ENCODE data around the gene CYP4F12.
"Not testable (repeated sequence)": the region's sequence is repeated elsewhere in the genome, so short reads cannot be mapped to it uniquely, and the experiment has no call there.

The CYP4F12 gene

GRCh38 chr19:15669440-15669839 lies 3.4 kb upstream of the CYP4F12 start:
- H3K9me3 Mint-ChIP-seq: no peaks in the 10 kb centered on the region
- H3K36me3 Mint-ChIP-seq (ENCODE audit: low read depth): no peaks in the 10 kb centered on the region
- peaks cover 10% of the 10 kb centered on the region for H3K27me3 Mint-ChIP-seq
- H3K4me1 Mint-ChIP-seq (ENCODE audit: low read depth): peaks cover 17% of the 10 kb centered on the region
- intact Hi-C loops (cut with micrococcal nuclease): no loop called here
- H3K27ac Mint-ChIP-seq: no peak overlapping the region
- H3K4me3 Mint-ChIP-seq: no peak overlapping the region

DNA sequence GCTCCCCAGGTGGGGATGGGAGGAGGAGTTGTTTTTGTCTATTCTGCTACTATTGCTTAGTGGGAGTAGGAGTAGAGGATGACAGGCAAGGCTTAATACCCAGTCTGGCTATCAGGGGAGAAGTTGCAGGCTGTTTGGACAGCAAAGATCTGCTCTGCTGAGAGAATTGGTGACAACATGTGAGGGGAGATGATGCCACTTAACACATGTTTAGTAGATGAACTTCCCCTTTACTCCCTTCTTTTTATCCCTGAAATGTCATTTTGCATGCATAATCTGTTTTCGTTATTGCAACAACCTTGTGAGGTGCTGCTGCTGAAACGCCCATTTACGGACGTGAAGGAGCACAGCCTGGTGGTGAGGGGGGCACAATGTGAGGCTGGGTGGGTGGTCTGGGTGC lies 3.0 kb upstream of the CYP4F12 start:
- Mint-ChIP-seq H3K36me3 (ENCODE audit: low read depth) (no peaks in the 10 kb centered on the region), H3K4me1 (ENCODE audit: low read depth) (peaks cover 17% of the 10 kb centered on the region), H3K9me3 (no peaks in the 10 kb centered on the region), H3K27me3 (peaks cover 10% of the 10 kb centered on the region), H3K27ac (no peak overlapping the region), H3K4me3 (no peak overlapping the region)
- intact Hi-C loops (cut with micrococcal nuclease): no loop called here

DNA sequence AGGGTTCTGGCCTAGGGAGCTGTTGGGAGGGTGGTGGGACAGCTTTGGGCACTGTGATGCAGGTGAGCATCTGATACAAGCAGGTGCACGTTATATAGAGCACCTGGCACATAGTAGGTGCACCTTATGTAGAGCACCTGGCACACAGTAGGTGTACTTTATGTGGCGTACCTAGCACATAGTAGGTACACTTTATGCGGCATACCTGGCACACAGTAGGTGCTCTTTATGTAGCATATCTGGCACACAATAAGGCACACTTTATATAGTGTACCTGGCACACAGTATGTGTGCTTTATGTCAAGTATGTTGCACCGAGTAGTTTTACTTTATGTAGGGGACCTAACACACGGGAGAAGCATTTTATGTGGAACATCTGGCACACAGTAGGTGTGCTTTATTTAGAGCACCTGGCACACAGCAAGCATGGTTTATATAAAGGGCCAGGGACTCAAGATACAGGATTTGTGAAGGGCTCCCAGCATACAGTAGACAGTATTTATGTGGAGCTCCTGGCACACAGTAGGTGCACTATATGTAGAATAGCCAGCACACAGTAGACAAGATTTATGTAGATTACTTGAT lies 1.6 kb upstream of the CYP4F12 start:
- H3K4me1 Mint-ChIP-seq (ENCODE audit: low read depth): peaks cover 17% of the 10 kb centered on the region
- no peak overlapping the region for H3K27ac Mint-ChIP-seq
- peaks cover 13% of the 10 kb centered on the region for H3K27me3 Mint-ChIP-seq
- H3K9me3 Mint-ChIP-seq: no peaks in the 10 kb centered on the region
- H3K36me3 Mint-ChIP-seq (ENCODE audit: low read depth): no peaks in the 10 kb centered on the region
- H3K4me3 Mint-ChIP-seq: no peak overlapping the region
- intact Hi-C loops (cut with micrococcal nuclease): no loop called here

- Mint-ChIP-seq H3K9me3 (no peaks in the 10 kb centered on the region), H3K4me1 (ENCODE audit: low read depth) (peaks cover 17% of the 10 kb centered on the region), H3K36me3 (ENCODE audit: low read depth) (no peaks in the 10 kb centered on the region), H3K27me3 (peaks cover 16% of the 10 kb centered on the region), H3K4me3 (no peak overlapping the region), H3K27ac (no peak overlapping the region)
- intact Hi-C loops (cut with micrococcal nuclease): no loop called here
These were observed 852 bp upstream of the CYP4F12 start for GRCh38 chr19:15671891-15672579.

- Mint-ChIP-seq H3K9me3 (no peaks in the 10 kb centered on the region), H3K36me3 (ENCODE audit: low read depth) (no peaks in the 10 kb centered on the region), H3K4me1 (ENCODE audit: low read depth) (peaks cover 17% of the 10 kb centered on the region), H3K27ac (no peak overlapping the region), H3K4me3 (no peak overlapping the region), H3K27me3 (peaks cover 19% of the 10 kb centered on the region)
- intact Hi-C loops (cut with micrococcal nuclease): no loop called here
These were observed 328 bp downstream of the CYP4F12 start for GRCh38 chr19:15673176-15673654.

DNA sequence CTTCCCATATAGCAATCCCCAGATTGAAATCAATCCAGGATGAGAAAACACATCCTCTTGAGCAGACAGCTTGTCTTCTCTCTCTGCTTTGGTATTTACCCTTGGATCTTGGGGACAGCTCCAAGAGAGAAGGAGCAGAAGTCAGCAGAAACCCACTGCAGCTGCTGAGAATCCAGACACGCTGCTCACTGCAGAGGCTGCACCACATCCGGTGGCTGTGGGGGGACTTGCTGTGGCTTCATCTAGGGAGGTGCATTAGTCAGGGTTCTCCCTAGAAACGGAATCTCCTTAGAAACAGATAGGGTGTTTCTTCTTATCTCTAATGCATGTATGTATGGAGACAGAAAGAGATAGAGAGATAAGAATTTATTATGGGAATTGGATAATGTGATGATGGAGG lies 2.7 kb downstream of the CYP4F12 start:
- H3K27me3 Mint-ChIP-seq: peaks cover 18% of the 10 kb centered on the region
- intact Hi-C loops (cut with micrococcal nuclease): no loop called here

GRCh38 chr19:15679089-15679488 lies 6.2 kb downstream of the CYP4F12 start:
- H3K27ac Mint-ChIP-seq: no peak overlapping the region
- intact Hi-C loops (cut with micrococcal nuclease): no loop called here
- H3K4me3 Mint-ChIP-seq: no peak overlapping the region
- no peaks in the 10 kb centered on the region for H3K4me1 Mint-ChIP-seq (ENCODE audit: low read depth)
- H3K9me3 Mint-ChIP-seq: no peaks in the 10 kb centered on the region
- H3K36me3 Mint-ChIP-seq (ENCODE audit: low read depth): no peaks in the 10 kb centered on the region
- peaks cover 25% of the 10 kb centered on the region for H3K27me3 Mint-ChIP-seq

More for the DNA sequence above, 2.7 kb downstream of the CYP4F12 start:
- no peaks in the 10 kb centered on the region for H3K36me3 Mint-ChIP-seq (ENCODE audit: low read depth)
- no peak overlapping the region for H3K4me3 Mint-ChIP-seq
- H3K9me3 Mint-ChIP-seq: no peaks in the 10 kb centered on the region
- H3K27ac Mint-ChIP-seq: no peak overlapping the region
- H3K4me1 Mint-ChIP-seq (ENCODE audit: low read depth): peaks cover 5% of the 10 kb centered on the region

- H3K27ac Mint-ChIP-seq; intact Hi-C loops (cut with micrococcal nuclease); H3K9me3 Mint-ChIP-seq; H3K4me1 Mint-ChIP-seq (ENCODE audit: low read depth); H3K36me3 Mint-ChIP-seq (ENCODE audit: low read depth); H3K4me3 Mint-ChIP-seq: not testable (repeated sequence)
- H3K27me3 Mint-ChIP-seq: peaks cover 23% of the 10 kb centered on the region
These were observed 7.0 kb downstream of the CYP4F12 start for GRCh38 chr19:15679865-15680264.

- intact Hi-C loops (cut with micrococcal nuclease): no loop called here
- Mint-ChIP-seq H3K27me3 (peaks cover 22% of the 10 kb centered on the region), H3K4me1 (ENCODE audit: low read depth) (no peaks in the 10 kb centered on the region), H3K9me3 (no peaks in the 10 kb centered on the region), H3K4me3 (no peak overlapping the region), H3K27ac (no peak overlapping the region), H3K36me3 (ENCODE audit: low read depth) (no peaks in the 10 kb centered on the region)
These were observed 7.8 kb downstream of the CYP4F12 start for GRCh38 chr19:15680478-15681322.

- Mint-ChIP-seq H3K36me3 (ENCODE audit: low read depth) (no peaks in the 10 kb centered on the region), H3K4me3 (no peak overlapping the region), H3K27ac (no peak overlapping the region), H3K27me3 (peaks cover 30% of the 10 kb centered on the region), H3K9me3 (no peaks in the 10 kb centered on the region), H3K4me1 (ENCODE audit: low read depth) (no peaks in the 10 kb centered on the region)
- intact Hi-C loops (cut with micrococcal nuclease): no loop called here
These were observed 10.5 kb downstream of the CYP4F12 start for GRCh38 chr19:15683411-15683810.

DNA sequence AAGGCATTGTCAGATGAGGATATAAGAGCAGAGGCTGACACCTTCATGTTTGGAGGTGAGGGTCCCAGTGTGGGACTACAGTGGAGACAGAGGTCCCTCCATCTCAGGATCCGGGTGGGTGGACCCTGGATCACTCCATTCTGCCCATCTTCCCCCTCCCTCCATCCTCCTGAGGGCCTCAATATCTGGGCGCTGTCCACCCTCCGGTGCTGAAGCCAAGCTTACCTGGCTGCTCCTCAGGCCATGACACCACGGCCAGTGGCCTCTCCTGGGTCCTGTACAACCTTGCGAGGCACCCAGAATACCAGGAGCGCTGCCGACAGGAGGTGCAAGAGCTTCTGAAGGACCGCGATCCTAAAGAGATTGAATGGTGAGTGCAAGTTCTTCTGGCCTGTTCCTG lies 11.9 kb downstream of the CYP4F12 start:
- H3K9me3 Mint-ChIP-seq: no peaks in the 10 kb centered on the region
- intact Hi-C loops (cut with micrococcal nuclease): no loop called here
- H3K4me3 Mint-ChIP-seq: no peak overlapping the region
- peaks cover 36% of the 10 kb centered on the region for H3K27me3 Mint-ChIP-seq
- H3K4me1 Mint-ChIP-seq (ENCODE audit: low read depth): no peaks in the 10 kb centered on the region
- no peak overlapping the region for H3K27ac Mint-ChIP-seq
- no peaks in the 10 kb centered on the region for H3K36me3 Mint-ChIP-seq (ENCODE audit: low read depth)

- intact Hi-C loops (cut with micrococcal nuclease): no loop called here
- Mint-ChIP-seq H3K9me3 (no peaks in the 10 kb centered on the region), H3K27ac (no peak overlapping the region), H3K27me3 (peaks cover 22% of the 10 kb centered on the region), H3K36me3 (ENCODE audit: low read depth) (no peaks in the 10 kb centered on the region), H3K4me3 (no peak overlapping the region), H3K4me1 (ENCODE audit: low read depth) (no peaks in the 10 kb centered on the region)
These were observed 23.8 kb downstream of the CYP4F12 start for GRCh38 chr19:15696654-15697194.

DNA sequence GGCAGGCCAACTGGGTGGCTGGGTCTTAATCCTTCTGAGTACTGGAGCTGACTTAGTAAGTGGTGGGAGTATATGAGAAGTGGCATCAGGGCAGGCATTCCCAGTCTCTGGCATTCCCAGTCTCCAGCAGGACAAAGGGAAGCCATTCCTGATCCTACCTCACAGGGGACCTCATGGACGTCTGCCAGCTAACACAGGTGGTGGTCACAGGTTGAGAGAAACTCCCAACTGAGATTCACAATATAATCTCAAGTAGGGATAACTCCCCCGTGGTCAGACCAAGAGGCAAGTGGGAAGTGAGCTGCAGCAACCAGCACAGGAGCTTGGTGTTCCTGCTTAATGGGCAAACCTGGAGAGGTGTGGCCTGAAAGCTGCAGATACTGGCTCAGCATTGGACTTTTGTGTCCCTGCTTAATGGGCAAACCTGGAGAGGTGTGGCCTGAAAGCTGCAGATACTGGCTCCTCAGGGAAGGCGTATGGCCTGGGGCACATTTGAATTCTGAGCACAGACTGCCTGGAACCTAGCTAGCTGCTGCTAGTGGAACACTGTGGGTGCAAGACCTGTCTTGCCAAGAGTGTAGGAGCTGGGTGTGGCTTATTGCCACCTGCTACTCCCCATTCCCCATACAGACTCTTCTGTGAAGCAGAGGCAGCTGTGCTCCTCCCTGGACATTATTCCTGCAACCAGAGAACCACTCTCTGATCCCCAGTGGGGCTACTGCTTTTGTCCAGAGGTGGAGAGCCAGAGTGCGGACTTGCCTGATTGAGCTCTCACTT lies 29.1 kb downstream of the CYP4F12 start:
- H3K36me3 Mint-ChIP-seq (ENCODE audit: low read depth): no peaks in the 10 kb centered on the region
- no peaks in the 10 kb centered on the region for H3K9me3 Mint-ChIP-seq
- intact Hi-C loops (cut with micrococcal nuclease): no loop called here
- H3K27me3 Mint-ChIP-seq: peaks cover 11% of the 10 kb centered on the region
- peaks cover 7% of the 10 kb centered on the region for H3K4me1 Mint-ChIP-seq (ENCODE audit: low read depth)
- no peak overlapping the region for H3K27ac Mint-ChIP-seq
- H3K4me3 Mint-ChIP-seq: no peak overlapping the region
